Measurements from ENCODE around the gene MAGEA2B.
"Not testable (repeated sequence)": the region's sequence is repeated elsewhere in the genome, so short reads cannot be mapped to it uniquely, and the experiment has no call there.

Gene MAGEA2B, protein sequence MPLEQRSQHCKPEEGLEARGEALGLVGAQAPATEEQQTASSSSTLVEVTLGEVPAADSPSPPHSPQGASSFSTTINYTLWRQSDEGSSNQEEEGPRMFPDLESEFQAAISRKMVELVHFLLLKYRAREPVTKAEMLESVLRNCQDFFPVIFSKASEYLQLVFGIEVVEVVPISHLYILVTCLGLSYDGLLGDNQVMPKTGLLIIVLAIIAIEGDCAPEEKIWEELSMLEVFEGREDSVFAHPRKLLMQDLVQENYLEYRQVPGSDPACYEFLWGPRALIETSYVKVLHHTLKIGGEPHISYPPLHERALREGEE

GRCh38 chrX:152713815-152714787, at the start of gene MAGEA2B:
Gene MAGEA2B, plus strand, starts transcription at chrX:152714628. Its CDS starts 2,479 bp downstream, at chrX:152717107.
- not testable (repeated sequence) for DNase-seq

DNA sequence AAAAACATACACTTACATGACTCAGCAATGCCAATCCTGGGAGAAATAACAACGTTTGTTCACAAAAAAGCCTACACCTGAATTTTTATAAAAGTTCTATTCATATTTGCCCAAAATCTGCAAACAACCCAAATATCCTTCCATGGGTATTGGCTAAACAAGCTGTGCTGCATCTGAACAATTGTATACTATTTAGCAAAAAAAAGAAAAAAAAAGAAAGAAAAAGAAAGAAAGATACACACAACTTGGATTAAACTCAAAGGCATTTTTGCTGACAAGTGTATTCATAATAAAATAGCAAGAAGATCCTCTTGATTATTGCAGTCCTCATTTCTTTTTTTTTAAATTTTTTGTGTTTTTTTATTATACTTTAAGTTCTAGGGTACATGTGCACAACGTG, 40.3 kb upstream of the MAGEA2B start:
- no peak for DNase-seq

DNA sequence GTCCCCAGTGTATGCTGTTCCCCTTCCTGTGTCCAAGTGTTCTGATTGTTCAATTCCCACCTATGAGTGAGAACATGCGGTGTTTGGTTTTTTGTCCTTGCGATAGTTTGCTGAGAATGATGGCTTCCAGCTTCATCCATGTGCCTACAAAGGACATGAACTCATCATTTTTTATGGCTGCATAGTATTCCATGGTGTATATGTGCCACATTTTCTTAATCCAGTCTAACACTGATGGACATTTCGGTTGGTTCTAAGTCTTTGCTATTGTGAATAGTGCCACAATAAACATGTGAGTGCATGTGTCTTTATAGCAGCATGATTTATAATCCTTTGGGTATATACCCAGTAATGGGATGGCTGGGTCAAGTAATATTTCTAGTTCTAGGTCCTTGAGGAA, 39.8 kb upstream of the MAGEA2B start:
- not testable (repeated sequence) for DNase-seq

- DNase-seq = not testable (repeated sequence)
Observed at GRCh38 chrX:152681012-152681411, 33.4 kb upstream of the MAGEA2B start.

DNA sequence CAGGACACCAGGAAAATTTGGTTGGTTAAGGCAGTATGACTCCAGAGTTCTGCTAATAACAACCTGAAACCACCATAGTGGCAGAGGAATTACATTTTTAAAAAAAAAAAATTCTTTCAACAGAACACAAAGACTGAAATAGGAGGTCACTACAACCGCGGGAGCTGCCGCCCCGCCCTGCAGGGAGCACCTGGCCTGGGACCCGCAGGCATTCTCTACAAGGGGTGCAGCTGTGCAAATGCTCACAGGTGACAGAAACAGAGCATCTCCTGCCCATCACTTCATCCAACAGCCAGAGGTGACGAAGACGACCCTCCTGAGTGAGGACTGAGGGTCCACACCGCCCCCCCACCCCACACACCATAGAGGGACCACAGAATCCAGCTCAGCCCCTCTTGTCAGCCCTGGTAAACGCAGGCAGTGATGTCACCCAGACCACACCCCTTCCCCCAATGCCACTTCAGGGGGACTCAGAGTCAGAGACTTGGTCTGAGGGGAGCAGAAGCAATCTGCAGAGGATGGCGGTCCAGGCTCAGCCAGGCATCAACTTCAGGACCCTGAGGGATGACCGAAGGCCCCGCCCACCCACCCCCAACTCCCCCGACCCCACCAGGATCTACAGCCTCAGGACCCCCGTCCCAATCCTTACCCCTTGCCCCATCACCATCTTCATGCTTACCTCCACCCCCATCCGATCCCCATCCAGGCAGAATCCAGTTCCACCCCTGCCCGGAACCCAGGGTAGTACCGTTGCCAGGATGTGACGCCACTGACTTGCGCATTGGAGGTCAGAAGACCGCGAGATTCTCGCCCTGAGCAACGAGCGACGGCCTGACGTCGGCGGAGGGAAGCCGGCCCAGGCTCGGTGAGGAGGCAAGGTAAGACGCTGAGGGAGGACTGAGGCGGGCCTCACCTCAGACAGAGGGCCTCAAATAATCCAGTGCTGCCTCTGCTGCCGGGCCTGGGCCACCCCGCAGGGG, 16.2 kb upstream of the MAGEA2B start, which contains the start of gene MAGEA3:
Gene MAGEA3 (plus strand): TSS at position 843 of the 980 bp plus-strand sequence. CDS start 2,039 bp downstream, outside the sequence.
- DNase-seq = not testable (repeated sequence)

DNA sequence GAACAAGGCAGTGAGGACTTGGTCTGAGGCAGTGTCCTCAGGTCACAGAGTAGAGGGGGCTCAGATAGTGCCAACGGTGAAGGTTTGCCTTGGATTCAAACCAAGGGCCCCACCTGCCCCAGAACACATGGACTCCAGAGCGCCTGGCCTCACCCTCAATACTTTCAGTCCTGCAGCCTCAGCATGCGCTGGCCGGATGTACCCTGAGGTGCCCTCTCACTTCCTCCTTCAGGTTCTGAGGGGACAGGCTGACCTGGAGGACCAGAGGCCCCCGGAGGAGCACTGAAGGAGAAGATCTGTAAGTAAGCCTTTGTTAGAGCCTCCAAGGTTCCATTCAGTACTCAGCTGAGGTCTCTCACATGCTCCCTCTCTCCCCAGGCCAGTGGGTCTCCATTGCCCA, 14.0 kb upstream of the MAGEA2B start:
- not testable (repeated sequence) for DNase-seq

DNA sequence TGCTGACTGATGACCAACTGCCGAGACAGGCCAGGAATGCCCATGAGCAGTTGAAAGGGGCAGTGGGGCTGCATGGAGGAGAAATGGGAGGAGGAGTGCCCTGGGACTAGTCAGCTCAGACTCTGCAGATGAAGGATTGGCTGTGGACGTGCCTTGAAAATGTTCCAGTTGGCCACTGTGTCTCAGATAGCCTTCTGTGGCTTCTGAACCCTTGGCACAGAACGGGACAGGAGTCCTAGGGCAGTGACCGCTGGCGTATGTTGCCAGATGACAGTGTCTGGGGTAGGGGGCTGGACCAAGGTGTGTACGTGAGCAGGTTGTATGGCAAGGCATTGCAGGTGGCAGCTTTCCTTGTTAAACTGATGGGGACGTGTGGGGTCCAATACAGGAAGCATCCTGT, 7.9 kb upstream of the MAGEA2B start:
- DNase-seq = not testable (repeated sequence)

DNA sequence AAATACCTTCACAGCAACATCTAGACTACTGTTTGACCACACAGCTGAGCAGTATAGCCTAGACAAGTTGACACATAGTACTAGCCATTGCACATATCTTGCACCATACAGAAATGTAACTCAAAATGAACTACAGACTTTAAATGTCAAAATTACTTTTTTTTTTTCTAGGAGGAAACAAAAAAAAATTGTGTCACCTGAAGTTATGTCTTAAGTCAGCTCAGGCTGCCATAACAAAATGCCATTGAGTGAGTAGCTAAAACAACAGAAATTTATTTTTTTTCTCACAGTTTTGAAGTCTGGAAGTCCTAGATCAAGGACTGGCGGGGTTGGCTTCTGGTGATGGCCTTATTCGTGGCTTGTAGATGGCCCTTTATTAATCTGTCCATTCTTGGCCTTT, 5.3 kb upstream of the MAGEA2B start, which contains the start of gene CSAG2:
Gene CSAG2 (minus strand): TSS at position 101 of the 400 bp plus-strand sequence. CDS start 161 bp downstream, outside the sequence.
- not testable (repeated sequence) for DNase-seq

- not testable (repeated sequence) for DNase-seq
Observed at GRCh38 chrX:152713195-152713594, 1.2 kb upstream of the MAGEA2B start.

GRCh38 chrX:152725409-152725808, 11.0 kb downstream of the MAGEA2B start:
- DNase-seq = no peak

- no peak for DNase-seq
Observed at GRCh38 chrX:152733261-152733975, 19.0 kb downstream of the MAGEA2B start, which contains the start of the genes CSAG1 and MAGEA12. Gene CSAG1, minus strand, starts transcription at chrX:152733721. Its CDS starts 1,261 bp downstream, at chrX:152732460. Gene MAGEA12, plus strand, starts transcription at chrX:152733757. Its CDS starts 2,405 bp downstream, at chrX:152736162.

GRCh38 chrX:152734143-152734858, 19.9 kb downstream of the MAGEA2B start:
- DNase-seq = not testable (repeated sequence)

GRCh38 chrX:152735101-152735500, 20.7 kb downstream of the MAGEA2B start:
- DNase-seq = no peak

DNA sequence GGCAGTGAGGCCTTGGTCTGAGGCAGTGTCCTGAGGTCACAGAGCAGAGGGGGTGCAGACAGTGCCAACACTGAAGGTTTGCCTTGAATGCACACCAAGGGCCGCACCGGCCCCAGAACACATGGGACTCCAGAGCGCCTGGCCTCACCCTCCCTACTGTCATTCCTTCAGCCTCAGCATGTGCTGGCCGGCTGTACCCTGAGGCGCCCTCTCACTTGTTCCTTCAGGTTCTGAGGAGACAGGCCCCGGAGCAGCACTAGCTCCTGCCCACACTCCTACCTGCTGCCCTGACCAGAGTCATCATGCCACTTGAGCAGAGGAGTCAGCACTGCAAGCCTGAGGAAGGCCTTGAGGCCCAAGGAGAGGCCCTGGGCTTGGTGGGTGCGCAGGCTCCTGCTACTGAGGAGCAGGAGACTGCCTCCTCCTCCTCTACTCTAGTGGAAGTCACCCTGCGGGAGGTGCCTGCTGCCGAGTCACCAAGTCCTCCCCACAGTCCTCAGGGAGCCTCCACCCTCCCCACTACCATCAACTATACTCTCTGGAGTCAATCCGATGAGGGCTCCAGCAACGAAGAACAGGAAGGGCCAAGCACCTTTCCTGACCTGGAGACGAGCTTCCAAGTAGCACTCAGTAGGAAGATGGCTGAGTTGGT, 21.6 kb downstream of the MAGEA2B start:
- no peak for DNase-seq

- DNase-seq = not testable (repeated sequence)
Observed at GRCh38 chrX:152736528-152736927, 22.1 kb downstream of the MAGEA2B start.

DNA sequence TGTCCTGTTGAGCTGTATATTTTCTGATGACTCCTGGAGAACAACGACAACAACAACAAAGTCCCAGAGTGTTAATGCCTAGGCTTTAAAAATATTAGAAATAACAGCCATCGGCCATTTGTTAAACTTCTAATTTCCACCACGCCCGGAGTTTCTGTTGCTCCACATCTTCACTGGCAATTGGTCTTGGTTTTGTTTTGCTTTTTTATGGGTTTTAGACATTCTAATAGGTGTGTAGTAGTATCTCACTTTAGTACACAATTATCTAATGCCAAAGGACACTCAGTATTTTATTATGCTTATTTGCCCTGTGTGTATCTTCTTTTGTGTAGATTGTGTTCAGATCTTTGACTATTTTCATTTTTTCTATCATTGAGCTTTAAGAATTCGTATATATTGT, 24.1 kb downstream of the MAGEA2B start:
- no peak for DNase-seq

DNA sequence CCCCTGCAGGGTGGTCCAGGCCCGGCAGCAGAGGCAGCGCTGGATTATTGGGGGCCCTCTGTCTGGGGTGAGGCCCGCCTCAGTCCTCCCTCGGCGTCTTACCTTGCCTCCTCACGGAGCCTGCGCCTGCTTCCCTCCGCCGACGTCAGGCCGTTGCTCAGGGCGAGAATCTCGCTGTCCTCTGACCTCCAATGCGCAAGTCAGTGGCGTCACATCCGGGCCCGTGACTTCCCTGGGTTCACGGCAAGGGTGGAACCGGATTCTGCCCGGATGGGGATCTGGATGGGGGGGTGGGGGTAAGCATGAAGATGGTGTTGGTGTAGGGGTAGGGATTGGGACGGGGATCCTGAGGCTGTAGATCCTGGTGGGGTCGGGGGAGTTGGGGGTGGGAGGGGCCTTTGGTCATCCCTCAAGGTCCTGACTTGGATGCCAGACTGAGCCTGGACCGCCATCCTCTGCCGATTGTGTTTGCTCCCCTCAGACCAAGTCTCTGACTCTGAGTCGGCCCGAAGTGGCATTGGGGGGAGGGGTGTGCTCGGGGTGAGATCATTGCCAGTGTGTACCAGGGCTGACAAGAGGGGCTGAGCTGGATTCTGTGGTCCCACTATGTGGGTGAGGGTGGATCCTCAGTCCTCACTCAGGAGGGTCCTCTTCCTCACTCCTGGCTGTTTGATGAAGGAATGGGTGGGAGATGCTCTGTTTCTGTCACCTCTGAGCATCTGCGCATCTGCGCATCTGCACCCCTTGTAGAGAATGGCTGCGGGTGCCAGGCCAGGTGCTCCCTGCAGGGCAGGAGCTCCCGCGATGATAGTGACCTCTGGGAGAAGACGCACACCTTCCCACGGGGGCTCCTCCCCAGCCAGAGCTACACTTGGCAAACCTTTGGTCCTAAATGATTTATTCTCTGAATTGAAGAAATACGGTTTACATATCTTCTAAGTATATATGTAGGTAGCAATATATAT, 39.5 kb downstream of the MAGEA2B start, which contains the start of gene MAGEA2:
Gene MAGEA2 (minus strand): TSS at position 157 of the 965 bp plus-strand sequence. CDS start 2,479 bp downstream, outside the sequence.
- DNase-seq = not testable (repeated sequence)

DNA sequence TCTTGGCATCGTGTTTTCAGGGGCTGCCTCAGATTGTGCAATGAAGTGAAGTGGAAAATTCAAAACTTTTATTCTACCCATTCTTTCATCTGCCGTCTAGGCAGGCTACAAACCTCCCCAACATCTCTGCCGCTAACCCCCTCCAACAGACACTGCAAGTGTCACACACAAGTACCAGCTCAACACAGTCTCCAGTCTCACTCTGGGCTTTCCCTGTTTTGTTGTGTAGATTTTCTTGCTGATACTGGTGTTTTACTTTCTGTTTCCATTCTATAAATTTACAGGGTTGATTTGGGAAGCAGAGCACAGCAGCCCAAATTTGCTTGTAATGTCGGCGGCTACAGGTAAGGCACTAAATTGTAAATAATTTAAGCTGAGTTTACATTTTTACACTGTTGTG, 40.4 kb downstream of the MAGEA2B start:
- DNase-seq = not testable (repeated sequence)
